ENCODE data around the gene CARD10. TPM values are rescaled to one million over a fixed set of nuclear protein-coding genes. Genes with fewer than 3 reads are reported as not detected.

The CARD10 gene
- total RNA-seq, 2 experiments from 2014 or later: not detected

DNA sequence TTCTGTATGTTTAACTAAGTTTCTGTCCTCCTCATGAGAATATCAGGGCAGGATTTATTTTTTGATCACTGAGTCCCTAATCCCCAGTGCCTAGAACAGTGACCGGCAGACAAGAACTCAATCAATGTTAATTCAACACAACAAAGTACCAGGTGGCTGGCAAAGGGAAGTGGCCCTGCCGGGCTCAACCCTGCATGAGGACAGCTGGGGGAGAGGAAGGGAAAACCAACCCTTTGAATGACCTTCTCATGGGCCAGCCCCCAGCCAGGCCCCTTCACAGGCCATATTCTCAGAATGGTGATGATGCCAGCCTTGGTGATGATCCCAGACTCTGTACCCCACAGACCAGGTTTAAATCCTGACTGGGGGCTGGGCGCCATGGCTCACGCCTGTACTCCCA, 31.6 kb downstream of the CARD10 start:
- intact Hi-C loops (cut with micrococcal nuclease): no loop called here
- H3K4me3 Mint-ChIP-seq: peak overlapping the region; percentile 97
- CTCF ChIA-PET: interaction anchor here (1.2 to 4.7 kb wide), 7 partner anchors 8 to 105 kb away, joined by 3 to 25 read pairs (median 7); no protein-coding TSS in a partner anchor
- no peak for DNase-seq
- H3K9me3 Mint-ChIP-seq: no peaks in the 10 kb centered on the region
- peaks cover 58% of the 10 kb centered on the region for H3K4me1 Mint-ChIP-seq (ENCODE audit: low read depth)
- peak overlapping the region; percentile 90 for H3K27ac Mint-ChIP-seq
- H3K27me3 Mint-ChIP-seq (ENCODE audit: low read depth): no peaks in the 10 kb centered on the region
- H3K36me3 Mint-ChIP-seq (ENCODE audit: low read depth): peaks cover 13% of the 10 kb centered on the region

DNA sequence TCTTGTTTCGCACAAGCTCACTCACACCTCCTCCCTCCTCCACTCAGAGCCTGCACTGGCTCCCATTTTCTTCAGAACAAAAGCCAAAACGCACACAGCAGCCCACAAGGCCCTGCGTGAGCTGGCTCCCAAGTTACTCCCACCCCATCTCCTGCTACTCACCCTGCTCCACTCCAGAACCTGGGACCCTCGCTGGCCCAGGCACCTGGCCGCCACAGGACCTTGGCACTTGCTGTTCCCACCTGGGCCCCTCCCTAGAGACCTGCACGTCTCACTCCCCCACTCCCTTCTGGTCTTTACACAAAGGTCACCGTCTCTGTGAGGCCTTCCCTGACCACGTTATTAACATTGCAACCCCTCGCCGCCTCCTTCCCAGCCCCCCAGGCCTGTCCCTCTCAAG, 32.1 kb downstream of the CARD10 start:
- H3K27me3 Mint-ChIP-seq (ENCODE audit: low read depth): no peaks in the 10 kb centered on the region
- intact Hi-C loops (cut with micrococcal nuclease): no loop called here
- peak overlapping the region; percentile 90 for H3K27ac Mint-ChIP-seq
- H3K4me3 Mint-ChIP-seq: peak overlapping the region; percentile 97
- CTCF ChIA-PET: interaction anchor here (1.2 to 4.7 kb wide), 7 partner anchors 9 to 105 kb away, joined by 3 to 25 read pairs (median 7); no protein-coding TSS in a partner anchor
- DNase-seq: no peak
- H3K9me3 Mint-ChIP-seq: no peaks in the 10 kb centered on the region
- peaks cover 62% of the 10 kb centered on the region for H3K4me1 Mint-ChIP-seq (ENCODE audit: low read depth)
- H3K36me3 Mint-ChIP-seq (ENCODE audit: low read depth): peaks cover 13% of the 10 kb centered on the region

DNA sequence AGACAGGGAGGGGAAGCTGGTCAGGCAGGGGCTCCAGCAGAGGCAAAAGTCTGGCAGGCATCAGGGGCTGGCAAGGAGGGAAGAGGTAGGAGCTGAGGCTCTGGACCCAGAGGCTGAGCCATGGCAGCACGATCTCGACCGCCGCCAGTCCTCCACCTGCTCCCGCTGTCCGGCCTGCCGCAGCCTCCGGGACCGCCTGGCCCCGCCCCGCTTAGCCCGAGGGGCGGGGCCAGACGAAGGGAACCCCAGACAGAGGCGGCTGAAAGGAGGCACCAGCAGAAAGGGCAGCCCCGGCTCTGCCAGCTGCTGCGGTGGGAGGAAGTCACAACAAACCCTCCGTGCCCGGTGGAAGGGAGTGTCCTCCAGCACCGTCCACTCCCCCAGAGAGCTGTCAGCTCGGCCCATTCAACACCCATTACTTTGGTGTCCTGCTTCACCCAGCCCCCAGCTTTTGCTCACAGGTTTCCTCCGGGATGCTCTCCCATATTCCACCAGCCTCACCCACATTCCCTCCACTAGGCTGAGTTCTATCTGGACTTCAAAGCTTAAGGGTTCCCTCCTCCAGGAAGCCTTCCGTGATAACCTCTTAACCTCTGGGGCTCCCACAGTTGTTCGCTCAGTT, 32.9 kb downstream of the CARD10 start, which contains the start of gene MFNG:
MFNG (minus strand) TSS at position 161 of the 622 bp plus-strand sequence. CDS start 207 bp downstream, outside the sequence.
- CTCF ChIA-PET: interaction anchor here (0.6 to 4.7 kb wide), 11 partner anchors 9 to 226 kb away, joined by 3 to 25 read pairs (median 6); partner anchors contain the start of gene GGA1
- H3K27me3 Mint-ChIP-seq (ENCODE audit: low read depth): no peaks in the 10 kb centered on the region
- peak within 1 kb of the TSS; percentile 97 for H3K27ac Mint-ChIP-seq
- DNase-seq: peak; percentile 86
- peaks cover 13% of the 10 kb centered on the region for H3K36me3 Mint-ChIP-seq (ENCODE audit: low read depth)
- H3K4me3 Mint-ChIP-seq: peak within 1 kb of the TSS; percentile 97
- intact Hi-C loops (cut with micrococcal nuclease): no loop called here
- peaks cover 65% of the 10 kb centered on the region for H3K4me1 Mint-ChIP-seq (ENCODE audit: low read depth)
- no peaks in the 10 kb centered on the region for H3K9me3 Mint-ChIP-seq

DNA sequence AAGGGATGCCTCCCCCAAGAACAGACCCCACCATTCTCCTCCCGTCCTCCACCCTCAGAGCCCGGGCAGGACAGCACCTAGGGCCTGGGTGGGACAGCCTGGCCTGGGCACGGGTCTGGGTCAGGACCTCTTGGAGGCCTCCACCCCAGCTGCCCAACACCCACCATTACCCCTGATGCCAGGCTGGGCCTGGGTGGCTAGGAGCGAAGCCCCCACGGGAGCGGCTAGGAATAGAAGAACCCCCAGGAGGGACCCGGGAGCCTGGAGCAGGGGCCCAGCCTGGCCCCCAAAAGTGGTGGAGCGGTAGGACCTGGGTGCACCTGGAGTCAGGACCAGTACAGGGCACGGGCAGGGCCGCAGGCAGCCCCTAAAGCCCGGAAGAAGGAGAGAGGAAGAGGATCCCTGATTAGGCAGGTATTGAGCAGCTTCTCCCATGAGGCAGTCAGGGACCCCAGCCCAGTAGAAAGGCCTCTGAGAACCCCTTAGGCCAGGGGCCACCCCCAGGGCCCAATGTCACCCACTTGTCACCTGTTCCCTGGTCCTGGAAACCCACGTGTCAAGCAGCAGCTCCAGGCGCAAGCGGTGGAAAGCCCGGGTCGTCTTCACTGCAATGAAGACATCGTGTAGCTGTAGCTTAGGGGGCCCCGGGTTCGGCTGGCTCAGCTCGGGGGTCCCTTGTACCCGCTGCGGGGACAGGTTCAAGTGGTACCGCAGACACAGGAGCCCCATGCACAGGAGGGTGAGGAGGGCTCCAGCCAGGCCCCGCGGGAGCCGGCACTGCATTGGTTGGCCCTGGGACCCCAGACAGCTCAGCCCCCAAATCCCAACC, 33.6 kb downstream of the CARD10 start:
- Mint-ChIP-seq H3K27ac (peak overlapping the region; percentile 97), H3K4me3 (peak overlapping the region; percentile 97), H3K9me3 (no peaks in the 10 kb centered on the region), H3K36me3 (ENCODE audit: low read depth) (peaks cover 16% of the 10 kb centered on the region), H3K27me3 (ENCODE audit: low read depth) (no peaks in the 10 kb centered on the region), H3K4me1 (ENCODE audit: low read depth) (peaks cover 65% of the 10 kb centered on the region)
- intact Hi-C loops (cut with micrococcal nuclease): no loop called here
- CTCF ChIA-PET: interaction anchor here (0.6 to 4.7 kb wide), 11 partner anchors 10 to 225 kb away, joined by 3 to 25 read pairs (median 6); partner anchors contain the start of gene GGA1
- DNase-seq: peak; percentile 35

DNA sequence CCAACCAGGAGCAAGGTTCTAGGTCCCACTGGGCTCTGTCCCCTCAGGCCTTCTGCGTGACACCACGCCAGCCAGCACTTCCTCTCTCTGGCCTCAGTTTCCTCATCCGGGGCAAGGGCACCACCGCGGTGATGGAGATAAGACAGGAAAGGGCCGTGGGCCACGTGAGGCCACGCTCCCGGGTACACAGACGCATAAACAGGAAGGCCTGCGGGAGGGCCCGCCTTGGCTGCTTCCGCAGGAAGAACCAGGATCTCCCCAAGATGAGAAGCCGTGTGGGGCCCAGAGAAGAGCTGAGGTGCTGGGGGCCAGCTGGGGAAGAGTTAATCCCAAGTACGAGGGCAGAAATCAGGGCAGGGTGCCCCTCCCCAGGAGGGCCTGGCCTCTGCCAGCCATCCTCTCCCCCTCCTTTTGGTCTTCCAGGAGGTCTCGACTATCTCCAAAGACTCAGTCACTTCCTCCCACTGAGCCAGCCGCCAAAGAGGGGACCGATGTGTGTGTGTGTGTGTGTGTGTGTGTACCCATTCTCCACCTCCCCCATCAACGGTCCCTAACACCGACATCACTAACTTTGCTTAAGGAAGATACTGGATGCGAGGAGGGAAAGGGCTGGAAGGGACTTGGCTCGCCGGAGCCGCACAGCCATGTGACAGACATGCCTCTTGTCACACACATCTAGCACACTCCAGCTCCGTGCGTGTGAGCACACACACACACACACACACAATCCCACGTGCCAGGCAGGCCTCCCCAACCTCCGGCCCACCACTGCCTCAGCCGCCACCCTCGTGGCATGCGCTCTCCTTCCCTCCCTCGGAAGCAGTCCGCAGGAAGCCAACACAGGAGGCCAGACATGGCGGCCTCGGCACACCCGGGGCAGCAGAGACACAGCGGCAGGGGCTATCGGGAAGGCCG, 34.5 kb downstream of the CARD10 start:
- peaks cover 60% of the 10 kb centered on the region for H3K4me1 Mint-ChIP-seq (ENCODE audit: low read depth)

DNA sequence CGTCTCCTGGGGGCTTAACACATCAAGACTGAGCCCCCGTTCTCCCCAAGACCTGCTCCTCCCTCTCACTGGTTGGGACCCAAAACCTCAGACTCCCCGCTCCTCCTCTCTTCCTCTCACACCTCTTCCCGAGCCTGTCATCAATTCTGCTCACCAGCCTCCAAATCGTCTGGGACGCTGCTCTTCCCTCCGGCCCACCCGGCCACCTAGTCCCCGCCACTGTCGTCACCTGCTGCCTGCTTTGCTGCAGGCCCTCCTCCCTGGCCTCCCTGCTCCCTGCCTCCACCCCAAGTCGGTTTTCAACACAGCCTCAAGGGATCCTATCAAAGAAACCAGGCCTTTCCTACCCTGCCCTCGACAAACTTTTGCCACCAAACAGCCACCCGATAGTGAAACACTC, 36.2 kb downstream of the CARD10 start:
- CTCF ChIA-PET: interaction anchor here (1.0 kb wide), 1 partner anchor 109 kb away, joined by 4 read pairs; no protein-coding TSS in a partner anchor
- DNase-seq: no peak
- H3K4me3 Mint-ChIP-seq: peak overlapping the region; percentile 97
- no peaks in the 10 kb centered on the region for H3K9me3 Mint-ChIP-seq
- H3K27ac Mint-ChIP-seq: peak overlapping the region; percentile 97
- H3K27me3 Mint-ChIP-seq (ENCODE audit: low read depth): no peaks in the 10 kb centered on the region
- H3K4me1 Mint-ChIP-seq (ENCODE audit: low read depth): peaks cover 45% of the 10 kb centered on the region
- intact Hi-C loops (cut with micrococcal nuclease): no loop called here
- H3K36me3 Mint-ChIP-seq (ENCODE audit: low read depth): peaks cover 21% of the 10 kb centered on the region

More for the DNA sequence above, 34.5 kb downstream of the CARD10 start:
- Mint-ChIP-seq H3K27me3 (ENCODE audit: low read depth) (no peaks in the 10 kb centered on the region), H3K9me3 (no peaks in the 10 kb centered on the region), H3K27ac (peak overlapping the region; percentile 97), H3K36me3 (ENCODE audit: low read depth) (peaks cover 16% of the 10 kb centered on the region), H3K4me3 (peak overlapping the region; percentile 97)
- CTCF ChIA-PET: interaction anchor here (1.0 to 4.7 kb wide), 7 partner anchors 11 to 217 kb away, joined by 3 to 25 read pairs (median 6); no protein-coding TSS in a partner anchor
- peak; percentile 90 for DNase-seq
- intact Hi-C loops (cut with micrococcal nuclease): loop anchor here (1.0 kb wide), 2 partner anchors 83 to 108 kb away; no protein-coding TSS in a partner anchor

DNA sequence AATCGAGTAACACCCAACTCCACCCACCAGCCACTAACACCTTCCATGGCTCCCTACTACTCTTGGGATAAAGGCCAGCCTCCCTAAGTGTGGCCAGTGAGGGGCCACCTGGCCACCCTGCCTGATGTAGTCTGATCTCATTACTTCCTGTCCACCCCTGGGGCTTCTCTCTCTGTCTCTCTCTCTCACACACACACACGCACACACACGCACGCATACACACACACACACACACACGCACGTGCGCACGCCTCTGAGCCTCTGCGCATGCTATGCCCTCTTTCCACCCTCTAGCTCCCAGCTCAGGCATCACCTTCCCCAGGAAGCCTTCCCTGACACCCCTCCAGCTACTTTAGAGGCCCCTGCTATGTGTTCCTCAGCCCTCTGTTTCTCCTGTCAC, 37.0 kb downstream of the CARD10 start:
- no peaks in the 10 kb centered on the region for H3K9me3 Mint-ChIP-seq
- no peak for DNase-seq
- H3K4me1 Mint-ChIP-seq (ENCODE audit: low read depth): peaks cover 38% of the 10 kb centered on the region
- peak overlapping the region; percentile 97 for H3K4me3 Mint-ChIP-seq
- peak overlapping the region; percentile 97 for H3K27ac Mint-ChIP-seq
- peaks cover 24% of the 10 kb centered on the region for H3K36me3 Mint-ChIP-seq (ENCODE audit: low read depth)
- intact Hi-C loops (cut with micrococcal nuclease): no loop called here
- no peaks in the 10 kb centered on the region for H3K27me3 Mint-ChIP-seq (ENCODE audit: low read depth)
- CTCF ChIA-PET: interaction anchor here (1.0 to 2.2 kb wide), 2 partner anchors 10 to 110 kb away, joined by 4 to 7 read pairs; no protein-coding TSS in a partner anchor

DNA sequence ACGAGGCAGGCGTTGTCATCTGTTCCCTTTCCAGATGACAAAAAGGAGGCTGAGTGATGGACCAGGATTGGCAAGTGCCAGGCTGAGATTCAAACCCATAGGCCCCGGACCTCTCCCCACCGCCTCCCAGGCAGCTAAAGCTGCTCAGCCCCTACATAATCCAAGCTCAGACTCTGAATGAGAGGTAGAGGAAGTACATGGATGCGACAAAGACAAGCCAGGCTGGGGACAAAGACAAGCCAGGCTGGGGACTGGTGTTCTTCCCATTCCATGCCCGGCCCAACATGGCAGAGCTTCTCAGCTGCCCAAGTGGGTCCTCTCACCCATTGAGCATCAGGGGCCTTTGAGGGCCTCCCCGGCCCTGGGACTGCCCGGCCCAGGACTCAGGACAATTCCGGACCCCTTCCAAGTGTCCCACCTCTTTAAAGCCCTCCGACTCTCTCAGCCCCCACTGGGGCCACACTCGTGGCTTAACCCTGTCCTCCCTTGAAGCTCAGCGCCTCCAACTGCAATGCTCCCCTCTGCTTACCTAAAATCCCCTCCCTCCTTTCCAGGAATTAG, 37.8 kb downstream of the CARD10 start:
- Mint-ChIP-seq H3K36me3 (ENCODE audit: low read depth) (peaks cover 24% of the 10 kb centered on the region), H3K27ac (peak overlapping the region; percentile 68), H3K4me1 (ENCODE audit: low read depth) (peaks cover 30% of the 10 kb centered on the region), H3K4me3 (no peak overlapping the region), H3K27me3 (ENCODE audit: low read depth) (no peaks in the 10 kb centered on the region), H3K9me3 (no peaks in the 10 kb centered on the region)
- intact Hi-C loops (cut with micrococcal nuclease): no loop called here
- DNase-seq: no peak
- CTCF ChIA-PET: interaction anchor here (2.2 kb wide), 1 partner anchor 9 kb away, joined by 7 read pairs; no protein-coding TSS in a partner anchor

DNA sequence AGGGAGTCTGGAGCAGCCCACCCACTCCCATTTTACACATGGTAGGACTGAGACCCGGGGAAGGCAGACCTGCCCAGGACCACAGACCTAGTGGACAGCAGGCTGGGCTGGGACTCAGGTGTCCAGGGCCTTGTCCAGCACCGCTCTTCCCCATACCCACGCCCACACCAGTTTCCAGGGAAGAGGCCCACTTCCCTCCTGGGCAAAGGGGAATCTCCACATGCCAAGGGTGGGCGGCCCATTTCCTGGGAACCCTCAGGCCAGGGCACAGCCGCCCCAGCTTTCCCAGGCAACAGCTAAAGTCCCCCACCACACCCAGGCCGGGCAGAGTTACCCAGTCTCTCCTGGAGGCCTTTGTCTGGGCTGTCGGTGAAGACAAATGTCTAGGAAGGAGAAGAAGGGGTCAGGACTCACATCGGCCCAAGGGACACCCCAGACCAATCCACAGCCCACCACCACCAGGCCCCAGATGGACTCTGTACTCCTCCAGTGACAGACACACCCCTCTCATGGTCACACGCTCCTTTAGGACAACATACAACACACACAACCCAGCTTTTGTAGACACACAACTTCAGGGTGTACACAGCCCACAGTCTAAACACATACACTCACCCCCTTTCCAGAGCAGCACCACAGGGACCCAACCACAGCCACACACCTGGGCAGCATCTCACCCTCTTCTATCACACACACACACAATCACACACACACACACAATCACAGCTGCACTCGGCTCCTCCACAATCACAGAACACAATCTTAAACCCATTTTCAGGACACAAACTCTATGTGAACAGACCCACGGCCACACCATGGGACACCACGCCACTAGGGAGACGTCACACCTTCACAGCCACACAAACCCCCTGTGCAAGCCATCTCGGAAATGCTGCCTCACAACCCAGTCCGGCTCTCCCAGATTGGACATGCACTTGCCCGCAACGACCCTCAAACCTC, 38.5 kb downstream of the CARD10 start:
- Mint-ChIP-seq H3K4me1 (ENCODE audit: low read depth) (peaks cover 29% of the 10 kb centered on the region), H3K4me3 (no peak overlapping the region), H3K27ac (peak overlapping the region; percentile 9), H3K36me3 (ENCODE audit: low read depth) (peaks cover 26% of the 10 kb centered on the region), H3K9me3 (no peaks in the 10 kb centered on the region), H3K27me3 (ENCODE audit: low read depth) (no peaks in the 10 kb centered on the region)
- DNase-seq: no peak
- CTCF ChIA-PET: interaction anchor here (0.7 to 2.2 kb wide), 2 partner anchors 8 to 183 kb away, joined by 3 to 7 read pairs; no protein-coding TSS in a partner anchor
- intact Hi-C loops (cut with micrococcal nuclease): no loop called here

DNA sequence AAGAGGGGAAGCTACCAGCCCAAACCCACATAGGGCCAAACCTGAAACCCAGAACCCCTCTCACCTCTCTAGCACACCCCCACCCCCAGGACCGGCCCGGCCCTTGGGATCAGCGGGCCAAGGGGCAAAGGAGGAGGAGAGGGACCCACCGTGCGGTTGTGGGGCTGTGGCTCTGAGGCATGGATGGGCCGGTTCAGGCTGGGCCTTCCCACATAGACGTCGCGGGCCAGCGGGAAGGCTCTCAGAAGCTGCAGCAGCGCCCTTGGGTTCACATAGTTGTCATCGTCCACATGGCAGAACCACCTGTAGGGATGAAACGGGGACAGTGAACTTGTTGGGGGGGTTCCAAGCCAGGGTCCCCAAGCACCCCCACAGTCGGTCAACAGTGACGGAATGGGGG, 40.0 kb downstream of the CARD10 start:
- CTCF ChIA-PET: interaction anchor here (0.7 kb wide), 1 partner anchor 15 kb away, joined by 3 read pairs; no protein-coding TSS in a partner anchor
- intact Hi-C loops (cut with micrococcal nuclease): no loop called here
- H3K4me1 Mint-ChIP-seq (ENCODE audit: low read depth): peaks cover 29% of the 10 kb centered on the region
- H3K27me3 Mint-ChIP-seq (ENCODE audit: low read depth): no peaks in the 10 kb centered on the region
- H3K4me3 Mint-ChIP-seq: no peak overlapping the region
- no peak overlapping the region for H3K27ac Mint-ChIP-seq
- H3K9me3 Mint-ChIP-seq: no peaks in the 10 kb centered on the region
- H3K36me3 Mint-ChIP-seq (ENCODE audit: low read depth): peaks cover 24% of the 10 kb centered on the region
- DNase-seq: no peak

All from activated naive CD4-positive, alpha-beta T cell treated with anti-CD3 and anti-CD28 coated beads for 36 hours (primary cell).